Panc1 (cell line): ENCODE results near the gene AKAP6.

Experiments
- POLR2AphosphoS5 ChIP-seq: IDR thresholded peaks from 2 replicates; pipeline ENCODE4 v1.6.1; 2012; ENCODE audit warnings: mild to moderate bottlenecking, low read depth, low read length, moderate library complexity
- SIN3A ChIP-seq: IDR thresholded peaks from 2 replicates; pipeline ENCODE4 v1.6.1; 2012; ENCODE audit warnings: low read depth, mild to moderate bottlenecking, low read length, moderate library complexity, borderline replicate concordance; ENCODE audit not compliant: insufficient read depth
- TCF7L2 ChIP-seq: IDR thresholded peaks from 2 replicates; pipeline ENCODE4 v1.6.1; 2011; ENCODE audit warnings: mild to moderate bottlenecking, low read depth, low read length, inconsistent platforms
- TF ChIP-seq, protein P1 (sequence below), 2 experiments: IDR thresholded peaks; 2 replicates each; pipeline ENCODE4 v1.6.1; 2011 to 2012; ENCODE audit warnings: low read depth in 2 of 2, control low read depth in 1 of 2, low read length in 1 of 2, mild to moderate bottlenecking in 1 of 2, moderate library complexity in 1 of 2; ENCODE audit not compliant: insufficient read depth in 1 of 2
- TF ChIP-seq, protein P2 (sequence below): fragments of 450-650 bp; IDR thresholded peaks from 2 replicates; pipeline ENCODE4 v1.5.1; 2017; ENCODE audit warnings: mild to moderate bottlenecking

DNA sequence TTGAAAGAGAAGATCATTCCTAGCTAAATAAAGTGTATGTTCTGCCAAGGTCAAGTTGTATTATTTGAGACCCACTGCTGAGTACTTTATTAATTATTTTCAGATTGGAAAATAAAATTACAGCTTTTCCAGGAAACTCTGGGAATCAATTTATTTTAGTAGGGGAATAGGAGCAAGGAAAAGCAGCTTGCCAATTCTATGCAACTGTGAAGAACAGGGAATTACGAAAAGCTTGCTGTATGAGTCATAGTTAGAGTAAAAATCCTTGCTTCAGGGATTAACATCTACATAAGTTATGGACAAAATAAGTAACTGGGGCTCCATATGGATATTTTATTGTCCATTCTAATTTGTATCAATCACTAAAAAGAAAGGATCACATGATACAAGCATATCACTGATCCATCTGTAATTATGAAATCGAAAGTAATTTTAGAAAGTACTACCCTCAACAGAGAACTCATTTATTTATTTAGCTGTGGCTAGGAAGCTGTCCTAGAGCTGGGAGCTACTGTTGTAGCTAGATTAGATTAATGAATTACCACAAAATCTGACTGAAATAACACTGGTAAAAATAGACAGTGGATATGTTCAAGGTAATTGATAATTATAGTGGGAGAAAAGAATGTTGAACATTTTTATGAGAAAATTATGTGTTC, 306.1 kb downstream of the AKAP6 start:
- TF ChIP-seq, protein P1, sequence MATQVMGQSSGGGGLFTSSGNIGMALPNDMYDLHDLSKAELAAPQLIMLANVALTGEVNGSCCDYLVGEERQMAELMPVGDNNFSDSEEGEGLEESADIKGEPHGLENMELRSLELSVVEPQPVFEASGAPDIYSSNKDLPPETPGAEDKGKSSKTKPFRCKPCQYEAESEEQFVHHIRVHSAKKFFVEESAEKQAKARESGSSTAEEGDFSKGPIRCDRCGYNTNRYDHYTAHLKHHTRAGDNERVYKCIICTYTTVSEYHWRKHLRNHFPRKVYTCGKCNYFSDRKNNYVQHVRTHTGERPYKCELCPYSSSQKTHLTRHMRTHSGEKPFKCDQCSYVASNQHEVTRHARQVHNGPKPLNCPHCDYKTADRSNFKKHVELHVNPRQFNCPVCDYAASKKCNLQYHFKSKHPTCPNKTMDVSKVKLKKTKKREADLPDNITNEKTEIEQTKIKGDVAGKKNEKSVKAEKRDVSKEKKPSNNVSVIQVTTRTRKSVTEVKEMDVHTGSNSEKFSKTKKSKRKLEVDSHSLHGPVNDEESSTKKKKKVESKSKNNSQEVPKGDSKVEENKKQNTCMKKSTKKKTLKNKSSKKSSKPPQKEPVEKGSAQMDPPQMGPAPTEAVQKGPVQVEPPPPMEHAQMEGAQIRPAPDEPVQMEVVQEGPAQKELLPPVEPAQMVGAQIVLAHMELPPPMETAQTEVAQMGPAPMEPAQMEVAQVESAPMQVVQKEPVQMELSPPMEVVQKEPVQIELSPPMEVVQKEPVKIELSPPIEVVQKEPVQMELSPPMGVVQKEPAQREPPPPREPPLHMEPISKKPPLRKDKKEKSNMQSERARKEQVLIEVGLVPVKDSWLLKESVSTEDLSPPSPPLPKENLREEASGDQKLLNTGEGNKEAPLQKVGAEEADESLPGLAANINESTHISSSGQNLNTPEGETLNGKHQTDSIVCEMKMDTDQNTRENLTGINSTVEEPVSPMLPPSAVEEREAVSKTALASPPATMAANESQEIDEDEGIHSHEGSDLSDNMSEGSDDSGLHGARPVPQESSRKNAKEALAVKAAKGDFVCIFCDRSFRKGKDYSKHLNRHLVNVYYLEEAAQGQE (IDR thresholded peaks at IDR 0.05; ENCODE audit: insufficient read depth in 1 of 2, low read depth in 2 of 2, low read length in 1 of 2) = no peak
- TF ChIP-seq, protein P2, sequence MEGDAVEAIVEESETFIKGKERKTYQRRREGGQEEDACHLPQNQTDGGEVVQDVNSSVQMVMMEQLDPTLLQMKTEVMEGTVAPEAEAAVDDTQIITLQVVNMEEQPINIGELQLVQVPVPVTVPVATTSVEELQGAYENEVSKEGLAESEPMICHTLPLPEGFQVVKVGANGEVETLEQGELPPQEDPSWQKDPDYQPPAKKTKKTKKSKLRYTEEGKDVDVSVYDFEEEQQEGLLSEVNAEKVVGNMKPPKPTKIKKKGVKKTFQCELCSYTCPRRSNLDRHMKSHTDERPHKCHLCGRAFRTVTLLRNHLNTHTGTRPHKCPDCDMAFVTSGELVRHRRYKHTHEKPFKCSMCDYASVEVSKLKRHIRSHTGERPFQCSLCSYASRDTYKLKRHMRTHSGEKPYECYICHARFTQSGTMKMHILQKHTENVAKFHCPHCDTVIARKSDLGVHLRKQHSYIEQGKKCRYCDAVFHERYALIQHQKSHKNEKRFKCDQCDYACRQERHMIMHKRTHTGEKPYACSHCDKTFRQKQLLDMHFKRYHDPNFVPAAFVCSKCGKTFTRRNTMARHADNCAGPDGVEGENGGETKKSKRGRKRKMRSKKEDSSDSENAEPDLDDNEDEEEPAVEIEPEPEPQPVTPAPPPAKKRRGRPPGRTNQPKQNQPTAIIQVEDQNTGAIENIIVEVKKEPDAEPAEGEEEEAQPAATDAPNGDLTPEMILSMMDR = no peak
- TF ChIP-seq POLR2AphosphoS5 (no peak), SIN3A (no peak), TCF7L2 (no peak)
